Measurements from ENCODE around the gene PNPLA7. TPM values are rescaled to one million over a fixed set of nuclear protein-coding genes. Genes with fewer than 3 reads are reported as not detected.

The PNPLA7 gene
- total and polyA plus RNA-seq, 2 of the 13 experiments (the other 11 are each of a cell fraction or from before 2014, with no cell fraction given), result 0.42 to 1.5 TPM

- no peak for TF ChIP-seq NFAT5 (CRISPR knock-in tag; IDR thresholded peaks at IDR 0.05)
- no peak for TF ChIP-seq ZNF207 (IDR thresholded peaks at IDR 0.05; ENCODE audit: borderline replicate concordance)
- TF ChIP-seq IKZF4 (CRISPR knock-in tag; IDR thresholded peaks at IDR 0.05; ENCODE audit: borderline replicate concordance, low read depth, not compliant biosample characterization), result no peak
- no peak for TF ChIP-seq RFX1 (IDR thresholded peaks at IDR 0.05)
- TF ChIP-seq ELK4 (CRISPR knock-in tag; IDR thresholded peaks at IDR 0.05; ENCODE audit: borderline replicate concordance), result no peak
- TF ChIP-seq ARHGAP35 (CRISPR knock-in tag; IDR thresholded peaks at IDR 0.05; ENCODE audit: borderline replicate concordance), result peak; percentile 68; the same call in 1 of the 2 replicates
- no peak for TF ChIP-seq TEF (CRISPR knock-in tag; IDR thresholded peaks at IDR 0.05)
- TF ChIP-seq ZNF709 (CRISPR knock-in tag; IDR thresholded peaks at IDR 0.05), result peak; percentile 91; the same call in 1 of the 2 replicates
- TF ChIP-seq LRRFIP1 (CRISPR knock-in tag; conservative IDR thresholded peaks at IDR 0.05), result no peak
- 0 out of 2 replicates have a peak, but pooled peaks have one; percentile 38 for TF ChIP-seq RERE (CRISPR knock-in tag; IDR thresholded peaks at IDR 0.05; ENCODE audit: low read depth)
These were observed 95.4 kb downstream of the PNPLA7 start (continued) for GRCh38 chr9:137454597-137455358.

Measured in HepG2 (cell line).